NCI-H748 (cell line): ENCODE data around the gene WBP2NL.

Source experiments
- DNase-seq: peaks from one replicate; lab custom pipeline; 2025; ENCODE audit not compliant: unreplicated experiment; lab: John Stamatoyannopoulos, UW

WBP2NL gene

DNA sequence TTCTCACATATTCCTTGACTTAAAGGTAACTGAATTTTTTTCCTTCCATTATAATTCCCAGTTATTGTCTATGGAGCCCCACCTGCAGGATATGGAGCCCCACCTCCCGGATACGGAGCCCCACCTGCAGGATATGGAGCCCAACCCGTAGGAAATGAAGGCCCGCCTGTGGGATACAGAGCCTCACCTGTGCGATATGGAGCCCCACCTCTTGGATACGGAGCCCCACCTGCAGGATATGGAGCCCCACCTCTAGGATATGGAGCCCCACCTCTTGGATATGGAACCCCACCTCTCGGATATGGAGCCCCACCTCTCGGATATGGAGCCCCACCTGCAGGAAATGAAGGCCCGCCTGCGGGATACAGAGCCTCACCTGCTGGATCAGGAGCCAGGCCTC, 28.1 kb downstream of the WBP2NL start:
- DNase-seq: no peak

DNA sequence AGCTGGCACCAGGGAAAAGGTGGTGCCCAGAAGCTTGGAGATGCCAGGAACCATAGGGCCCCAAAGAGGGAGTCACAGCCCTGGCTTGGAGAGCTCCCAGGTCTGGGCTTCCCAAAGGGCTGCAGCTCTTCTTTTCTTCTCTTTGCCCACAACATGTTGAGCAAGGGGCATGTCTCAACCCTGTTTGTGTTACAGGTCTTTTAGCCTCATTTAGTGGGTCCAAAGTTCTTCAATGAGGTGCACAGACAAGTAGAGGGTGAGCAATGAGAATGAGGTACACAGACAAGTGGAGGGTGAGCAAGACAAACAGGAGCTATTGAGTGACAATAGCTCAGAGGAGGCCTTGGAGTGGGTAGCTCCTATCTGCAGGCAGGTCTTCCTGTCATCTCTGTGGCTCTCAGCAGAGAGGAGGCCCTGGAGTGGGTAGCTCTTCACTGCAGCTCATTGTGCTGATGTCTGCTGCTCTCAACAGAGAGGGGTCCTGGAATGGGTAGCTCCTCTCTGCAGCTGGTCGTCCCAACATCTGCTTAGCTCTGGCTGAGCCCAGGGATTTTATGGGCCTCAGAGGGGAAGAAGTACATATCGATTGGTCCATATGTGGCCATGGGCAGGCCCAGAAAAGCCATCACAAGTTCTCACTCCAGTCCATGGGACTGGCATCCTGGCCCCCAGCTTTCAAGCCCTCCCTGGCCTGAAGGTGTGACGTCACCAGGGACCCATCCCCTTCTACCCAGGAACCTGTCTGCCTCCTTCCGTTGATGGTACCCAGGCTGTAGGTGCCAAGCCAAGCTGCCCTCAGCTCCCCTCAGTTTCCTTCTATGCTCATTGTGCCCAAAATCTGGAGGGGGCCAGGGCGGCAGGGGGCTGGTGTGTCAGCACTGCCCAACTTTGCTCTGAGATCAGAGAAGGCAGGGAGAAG, 34.9 kb downstream of the WBP2NL start:
- no peak for DNase-seq

DNA sequence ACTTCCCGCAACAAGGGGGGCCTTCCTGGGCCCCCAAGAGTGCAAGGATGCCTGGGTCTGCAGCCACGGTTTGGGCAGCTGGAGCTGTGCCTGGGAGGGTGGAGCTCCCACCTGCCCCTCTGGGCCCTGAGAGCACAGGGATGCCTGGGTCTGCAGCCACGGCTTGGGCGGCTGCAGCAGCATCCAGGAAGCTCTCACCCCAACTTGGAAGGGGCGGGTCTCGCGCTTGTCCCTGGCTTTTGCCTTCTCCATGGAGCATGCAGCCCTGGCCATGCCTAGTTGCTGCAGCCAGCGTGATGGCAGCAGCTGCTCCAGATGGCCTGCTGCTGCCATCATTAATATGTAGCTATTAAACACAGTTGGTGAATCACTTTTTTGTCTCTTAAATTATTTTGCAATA, 36.7 kb downstream of the WBP2NL start:
- DNase-seq: no peak

DNA sequence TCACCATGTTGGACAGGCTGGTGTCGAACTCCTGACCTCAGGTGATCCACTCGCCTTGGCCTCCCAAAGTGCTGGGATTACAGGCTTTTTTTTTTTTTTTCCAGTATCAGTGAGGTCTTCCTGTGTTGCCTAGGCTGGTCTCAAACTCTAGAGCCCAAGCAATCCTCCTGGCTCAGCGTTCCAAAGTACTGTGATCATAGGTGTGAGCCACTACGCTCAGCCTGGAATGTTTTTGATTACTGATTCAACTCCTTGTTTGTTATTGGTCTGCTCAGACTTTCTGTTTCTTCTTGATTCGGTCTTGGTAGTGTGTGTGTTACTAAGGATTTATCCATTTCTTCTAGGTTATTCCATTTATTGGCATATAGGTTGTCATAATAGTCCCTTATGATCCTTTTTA, 40.7 kb downstream of the WBP2NL start:
- no peak for DNase-seq

DNA sequence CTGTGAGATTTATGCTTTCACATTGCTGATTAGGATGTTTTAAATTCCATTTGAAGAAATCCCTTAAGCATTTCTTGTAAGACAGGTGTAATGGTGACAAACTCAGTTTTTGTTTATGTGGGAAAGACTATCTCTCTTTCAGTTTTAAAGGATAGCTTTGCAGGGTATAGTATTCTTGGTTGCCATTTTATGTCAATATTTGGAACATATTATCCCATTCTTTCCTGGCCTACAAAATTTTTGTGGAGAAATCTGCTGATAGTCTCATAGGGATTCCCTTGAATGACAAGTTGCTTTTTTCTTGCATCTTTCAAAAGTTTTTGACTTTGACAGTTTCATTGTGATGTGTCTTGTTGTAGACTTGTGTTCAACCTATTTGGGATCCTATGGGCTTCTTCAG, 43.2 kb downstream of the WBP2NL start:
- no peak for DNase-seq

DNA sequence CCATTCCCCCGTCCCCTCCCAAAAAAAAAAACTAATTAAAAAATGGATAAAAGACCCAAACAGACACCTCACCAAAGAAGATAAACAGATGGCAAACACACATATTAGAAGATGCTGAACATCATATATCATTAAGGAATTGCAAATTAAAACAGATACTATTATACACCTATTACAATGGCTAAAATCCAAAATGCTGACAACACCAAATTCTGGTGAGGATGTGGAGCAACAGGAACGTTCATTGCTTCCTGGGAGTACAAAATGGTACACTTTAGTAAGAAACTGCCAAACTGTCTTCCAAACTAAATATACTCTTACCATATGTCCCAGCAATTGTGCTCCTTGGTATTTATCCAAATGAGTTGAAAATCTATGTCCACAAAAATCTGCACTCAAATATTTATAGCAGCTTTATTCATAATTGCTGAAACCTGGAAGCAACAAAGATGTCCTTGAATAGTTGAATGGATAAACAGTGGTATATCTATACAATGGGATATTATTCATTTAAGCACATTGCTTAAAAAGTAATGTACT, 52.1 kb downstream of the WBP2NL start:
- DNase-seq: no peak

DNA sequence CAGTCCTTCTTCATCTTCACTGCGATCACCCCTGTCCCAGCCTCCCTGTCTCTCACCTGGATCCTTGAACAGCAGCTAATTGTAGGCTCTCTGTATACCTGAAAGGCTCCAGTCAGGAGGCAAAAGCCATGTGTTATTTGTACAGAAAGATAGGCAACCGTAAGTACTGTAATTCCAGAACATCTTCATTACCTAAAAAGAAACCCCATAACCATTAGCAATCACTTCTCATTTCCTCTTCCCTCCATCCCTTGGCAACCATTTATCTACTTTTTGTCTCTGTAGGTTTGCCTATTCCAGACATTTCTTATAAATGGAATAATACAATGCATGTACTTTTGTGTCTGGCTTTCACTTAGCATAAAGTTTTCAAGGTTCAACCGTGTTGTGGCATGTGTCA, 54.2 kb downstream of the WBP2NL start:
- DNase-seq: no peak

DNA sequence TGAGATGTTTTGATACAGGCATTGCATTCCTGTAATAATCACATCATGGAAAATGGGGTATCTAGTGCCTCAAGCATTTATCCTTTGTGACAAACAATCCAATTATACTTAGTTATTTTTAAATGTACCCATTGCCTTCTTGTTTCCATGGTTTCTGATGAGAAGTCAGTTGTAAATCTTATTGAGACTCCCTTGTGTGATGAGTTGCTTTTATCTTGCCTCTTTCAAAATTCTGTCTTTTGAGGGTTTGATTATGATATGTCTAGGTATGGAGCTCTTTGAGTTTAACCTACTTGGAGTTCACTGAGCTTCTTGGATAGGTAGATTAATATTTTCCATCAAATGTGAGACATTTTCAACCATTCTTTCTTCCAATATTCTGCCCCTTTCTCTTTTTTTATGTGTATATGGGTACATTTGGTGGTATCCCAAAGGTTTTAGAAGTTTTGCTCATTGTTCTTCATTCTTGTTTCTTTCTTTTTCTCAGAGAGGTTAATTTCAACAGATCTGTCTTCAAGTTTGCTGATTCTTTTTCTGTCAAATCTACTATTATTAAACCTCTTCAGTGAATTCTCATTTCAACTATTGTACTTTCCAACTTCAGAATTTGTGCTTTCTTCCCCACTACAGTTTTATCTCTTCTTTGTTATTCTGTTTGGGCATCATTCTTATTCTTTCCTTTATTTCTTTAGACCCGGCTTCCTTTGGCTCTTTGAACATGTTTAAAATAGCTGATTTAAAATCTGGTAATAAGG, 58.3 kb downstream of the WBP2NL start:
- no peak for DNase-seq

DNA sequence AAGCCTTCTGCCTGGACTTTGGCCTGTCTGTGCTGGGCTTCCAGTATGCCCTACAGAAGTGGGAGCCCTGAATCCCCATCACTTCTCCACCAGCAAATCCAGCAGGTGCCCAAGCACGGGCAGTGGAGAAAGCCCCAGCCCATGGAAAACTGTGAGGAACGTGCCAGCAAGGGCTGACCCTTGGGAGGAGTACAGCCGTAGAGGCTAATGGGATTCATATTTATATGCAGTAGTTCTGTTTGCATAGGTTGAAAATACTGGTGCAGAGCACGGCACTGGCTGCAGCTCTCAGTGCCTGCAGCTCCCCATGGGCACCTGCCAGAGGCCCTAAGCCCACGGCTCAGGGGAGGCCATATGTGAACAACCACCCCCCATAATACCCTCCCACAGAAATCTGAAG, 61.9 kb downstream of the WBP2NL start:
- DNase-seq: no peak

DNA sequence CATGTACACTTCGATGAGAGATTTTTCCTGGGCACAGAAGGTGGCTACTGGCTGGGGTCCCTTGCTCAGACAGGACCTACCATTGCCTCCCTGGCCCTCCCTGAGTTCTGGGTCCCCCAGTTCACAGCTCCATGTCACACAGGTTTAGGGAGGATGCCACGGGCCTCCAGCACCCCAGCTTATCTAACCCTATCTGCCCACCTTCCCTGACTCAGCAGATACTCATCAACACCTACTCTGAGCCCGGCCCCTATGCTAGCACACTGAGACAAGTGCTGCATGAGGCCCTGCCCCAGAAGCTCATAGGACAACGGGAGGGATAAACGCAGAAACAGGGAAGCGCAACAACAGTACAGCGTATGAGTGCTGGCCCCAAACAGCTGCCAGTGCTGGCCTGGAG, 62.5 kb downstream of the WBP2NL start:
- no peak for DNase-seq

DNA sequence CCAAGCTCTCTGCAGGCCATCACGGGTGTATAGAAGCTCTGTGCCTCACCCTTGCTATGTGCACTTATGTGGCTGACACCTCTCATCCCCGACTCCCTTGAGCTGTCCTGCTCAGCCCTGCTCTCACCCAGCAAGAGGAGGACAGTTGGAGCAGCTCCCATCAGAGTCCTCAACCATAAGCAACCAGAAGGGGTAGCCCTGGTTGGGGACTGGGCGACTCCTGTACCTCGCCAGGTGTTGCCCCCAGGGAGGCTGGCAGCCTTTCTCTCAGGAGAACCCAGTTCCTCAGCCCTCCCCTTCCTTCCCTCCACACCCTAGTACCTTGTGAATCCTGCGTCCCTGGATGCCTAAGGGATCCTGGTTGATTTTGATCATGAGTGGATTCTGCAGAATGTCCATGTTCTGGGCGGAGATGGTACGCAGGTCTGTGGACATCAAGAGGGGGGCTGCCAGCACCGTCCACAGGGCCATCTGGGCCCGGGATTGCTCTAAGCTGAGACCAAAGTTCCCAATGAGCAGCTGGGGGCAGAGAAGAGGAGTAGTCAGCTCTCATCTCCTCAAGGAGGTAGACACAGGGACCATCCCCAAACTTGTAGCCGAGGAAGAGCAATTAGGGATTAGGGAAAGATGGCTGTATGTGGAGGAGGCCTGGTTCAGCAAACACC, 64.0 kb downstream of the WBP2NL start:
- no peak for DNase-seq

DNA sequence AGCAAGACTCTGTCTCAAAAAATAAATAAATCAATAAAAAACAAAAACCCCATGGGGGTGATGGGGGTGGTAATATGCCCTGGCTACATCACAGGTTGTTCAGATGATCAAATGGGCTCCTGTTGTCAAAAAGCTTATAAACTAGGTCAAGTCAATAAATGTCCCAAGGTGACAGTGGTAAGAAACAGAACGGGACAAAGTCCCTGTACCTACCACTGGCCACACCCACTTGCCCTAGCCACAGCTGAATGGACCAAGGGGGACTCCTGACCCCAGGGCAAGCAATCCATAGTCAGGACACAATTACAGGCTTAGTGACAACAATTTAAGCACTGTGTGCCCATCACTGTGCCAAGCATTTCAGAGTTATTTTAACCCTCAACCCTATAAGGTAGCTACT, 66.0 kb downstream of the WBP2NL start:
- no peak for DNase-seq

DNA sequence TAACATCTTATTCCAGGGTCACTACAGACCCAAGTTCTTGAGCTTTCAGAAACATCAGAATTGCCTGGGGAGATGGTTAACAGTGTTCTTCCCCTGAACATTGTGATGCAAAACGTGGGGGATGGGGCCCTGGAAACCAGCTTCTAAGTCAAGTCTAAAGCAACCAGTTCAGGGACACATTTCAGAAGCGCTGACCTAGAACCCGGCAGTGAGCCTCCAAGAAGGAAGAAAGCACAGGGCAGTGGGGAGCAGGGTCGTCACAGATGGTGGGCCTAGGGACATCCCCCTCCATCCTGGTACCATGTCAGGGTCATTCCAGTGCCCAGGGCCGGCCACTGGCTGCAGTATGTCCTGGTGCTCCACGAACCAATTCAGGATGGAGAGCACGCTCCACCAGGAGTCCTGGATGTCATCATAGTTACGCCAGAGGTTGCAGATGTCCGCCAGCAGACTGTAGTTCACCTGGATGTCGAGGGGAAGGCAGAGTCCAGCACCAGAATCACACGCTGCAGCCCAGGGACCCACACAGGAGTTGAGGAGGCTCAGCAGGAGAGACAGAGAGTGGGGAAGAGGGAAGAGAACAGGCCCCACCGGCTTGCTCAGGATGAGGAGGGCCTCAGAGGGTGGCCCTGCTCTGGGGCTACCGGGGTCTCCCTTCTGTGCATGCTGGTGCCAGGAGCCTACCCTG, 67.0 kb downstream of the WBP2NL start:
- no peak for DNase-seq

DNA sequence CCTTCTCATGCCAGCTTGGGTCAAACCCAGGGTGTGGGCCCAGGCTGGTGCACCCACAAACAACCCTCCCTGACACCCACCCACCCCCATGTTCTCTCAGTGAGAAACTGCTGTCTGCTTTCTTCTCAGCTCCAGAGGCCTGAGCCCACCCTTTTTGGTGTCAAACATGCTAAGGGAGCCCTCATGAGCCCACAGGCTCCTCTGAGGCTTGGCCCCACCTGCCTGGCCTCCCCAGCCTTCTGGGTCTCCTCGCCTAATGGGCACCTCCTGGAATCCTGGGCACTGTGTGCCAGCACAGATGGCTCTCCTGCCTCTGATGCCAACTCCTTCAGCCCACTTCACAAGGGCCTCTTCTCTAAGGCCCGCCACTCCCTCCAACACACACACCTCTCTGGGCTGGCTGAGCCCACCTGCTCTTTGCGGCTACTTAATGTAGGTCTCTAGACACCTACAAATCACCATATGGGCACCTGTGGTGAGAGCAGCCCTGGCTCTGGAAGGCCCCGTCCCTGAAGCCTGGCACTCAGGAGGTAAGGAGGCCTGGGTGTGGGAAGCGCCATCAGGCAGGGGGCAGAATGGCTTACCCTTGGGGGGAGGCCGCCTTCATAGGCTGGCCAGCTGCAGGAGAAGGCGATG, 67.7 kb downstream of the WBP2NL start:
- no peak for DNase-seq

DNA sequence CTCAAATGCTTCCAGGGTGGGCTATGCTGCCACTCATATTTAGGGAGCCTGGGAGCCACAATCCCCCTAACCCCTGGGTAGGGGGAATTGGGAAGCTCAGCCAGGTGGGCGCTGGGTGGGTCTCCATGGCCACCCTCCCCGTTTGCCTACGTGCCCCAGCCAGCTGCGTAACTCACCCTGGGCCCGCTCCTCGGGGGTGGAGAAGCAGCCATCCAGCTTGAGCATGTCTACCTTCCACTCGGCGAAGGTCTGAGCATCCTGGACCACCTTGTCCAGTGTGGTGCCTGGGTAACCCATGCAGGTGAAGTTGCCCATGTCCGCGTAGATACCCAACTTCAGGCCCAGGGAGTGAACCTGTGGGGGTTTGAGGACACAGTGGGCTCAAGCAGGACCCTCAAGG, 68.3 kb downstream of the WBP2NL start:
- no peak for DNase-seq

DNA sequence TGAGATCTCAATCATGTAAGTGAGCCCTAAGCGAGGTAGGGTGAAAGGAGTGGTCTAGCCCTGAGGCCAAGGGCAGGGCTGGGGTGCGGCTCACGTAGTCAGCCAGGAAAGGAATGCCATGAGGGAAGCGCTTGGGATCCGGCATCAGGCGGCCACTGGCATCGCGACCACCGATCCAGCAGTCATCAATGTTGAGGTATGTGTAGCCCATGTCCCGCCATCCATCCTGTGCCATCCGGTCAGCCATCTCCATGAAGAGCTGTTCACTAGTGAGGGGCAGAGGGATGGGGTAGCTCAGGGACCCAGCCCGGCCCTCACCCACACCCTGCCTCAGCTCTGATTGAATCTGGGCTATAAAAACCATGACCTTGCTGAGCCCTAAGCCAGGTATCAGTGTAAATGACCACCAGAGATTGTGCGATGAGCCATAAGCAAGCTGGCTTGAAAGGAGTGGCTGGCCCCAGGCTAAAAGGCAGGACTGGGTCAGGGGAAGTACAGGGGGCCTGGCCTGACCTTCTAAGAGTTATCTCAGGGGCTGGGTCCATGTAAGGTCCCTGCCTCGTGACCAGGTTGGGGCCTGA, 69.2 kb downstream of the WBP2NL start:
- no peak for DNase-seq

DNA sequence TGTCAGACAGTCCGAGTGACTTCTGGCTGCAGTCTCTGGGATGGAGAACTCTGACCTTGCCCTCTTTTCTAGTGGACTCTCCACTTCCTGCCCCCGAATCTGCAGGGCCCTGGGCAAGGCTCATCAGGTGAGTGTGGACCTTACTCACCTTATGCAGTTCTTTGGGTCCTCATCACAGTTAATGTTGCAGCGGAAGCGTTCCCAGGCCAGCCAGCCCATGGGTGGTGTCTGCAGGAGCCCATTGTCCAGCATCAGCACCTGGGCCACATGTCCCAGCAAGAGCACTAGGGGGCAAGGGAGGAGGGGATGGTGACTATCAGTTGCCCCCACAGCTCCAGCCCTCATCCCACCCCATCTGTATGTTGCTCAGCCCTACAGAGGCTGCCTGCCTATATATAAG, 69.7 kb downstream of the WBP2NL start:
- no peak for DNase-seq

DNA sequence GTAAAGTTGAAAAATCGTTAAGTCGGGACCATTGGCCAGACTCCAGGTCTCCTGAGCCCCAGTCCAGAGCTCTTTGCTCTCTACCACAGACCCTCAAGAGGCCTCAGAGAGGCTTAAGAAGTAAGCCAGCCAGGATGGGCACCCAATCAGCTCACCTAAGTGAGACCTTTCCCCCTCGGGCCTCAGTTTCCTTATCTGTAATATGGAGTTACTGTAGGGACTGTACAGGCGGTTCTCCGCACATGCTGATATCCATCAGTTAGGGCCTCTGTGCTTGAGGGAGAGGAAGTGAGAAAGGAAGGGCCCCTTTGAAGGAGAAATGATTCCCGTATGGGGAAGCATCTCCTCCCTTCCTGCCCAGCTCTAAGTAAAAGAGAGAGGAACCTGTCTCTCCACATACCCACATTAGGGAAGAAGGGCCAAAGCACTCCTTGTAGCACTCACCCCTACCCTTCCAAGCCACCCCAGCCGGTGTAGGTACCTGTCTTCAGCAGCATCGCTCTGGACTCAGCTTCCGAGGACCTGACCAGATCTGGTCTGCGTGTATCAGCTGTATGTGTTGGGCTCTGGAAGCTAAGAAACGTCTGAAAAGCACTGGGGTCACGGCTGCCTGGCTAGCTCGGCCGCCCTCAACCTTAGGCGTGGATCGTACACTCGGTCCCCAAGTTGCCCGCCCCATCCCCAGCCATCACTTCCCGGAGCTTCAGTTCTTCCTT, 71.4 kb downstream of the WBP2NL start:
- DNase-seq: peak; percentile 47
